GM10847 (cell line): ENCODE data around the gene ZDHHC5.

ENCODE experiments used
- POLR2A ChIP-seq: IDR thresholded peaks from 2 replicates; pipeline ENCODE4 v1.6.1; 2011; ENCODE audit not compliant: insufficient read length; ENCODE audit errors: extremely low read depth

Gene ZDHHC5

DNA sequence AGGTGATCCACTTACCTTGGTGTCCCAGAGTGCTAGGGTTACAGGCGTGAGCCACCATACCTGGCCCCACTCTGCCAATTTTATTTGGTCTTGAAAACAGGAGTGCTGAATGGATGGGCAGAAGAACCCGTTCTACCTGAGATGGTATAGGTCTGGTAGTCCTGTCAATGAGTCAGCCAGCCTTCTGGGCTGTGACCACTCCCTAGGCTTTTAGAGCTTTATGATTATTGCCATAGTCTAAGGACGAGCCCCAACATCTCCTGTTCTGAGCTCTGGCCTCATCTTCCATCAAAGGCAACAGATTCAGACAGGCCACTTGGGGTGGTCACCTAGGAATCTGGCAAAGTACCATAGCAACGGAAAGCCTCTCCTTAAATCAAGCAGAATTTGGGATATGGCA lies 11.5 kb downstream of the ZDHHC5 start:
- no peak for TF ChIP-seq POLR2A

- TF ChIP-seq POLR2A, result no peak
These were observed 12.6 kb downstream of the ZDHHC5 start for GRCh38 chr11:57680552-57680874.

GRCh38 chr11:57681168-57681567 lies 13.3 kb downstream of the ZDHHC5 start:
- TF ChIP-seq POLR2A, result no peak

DNA sequence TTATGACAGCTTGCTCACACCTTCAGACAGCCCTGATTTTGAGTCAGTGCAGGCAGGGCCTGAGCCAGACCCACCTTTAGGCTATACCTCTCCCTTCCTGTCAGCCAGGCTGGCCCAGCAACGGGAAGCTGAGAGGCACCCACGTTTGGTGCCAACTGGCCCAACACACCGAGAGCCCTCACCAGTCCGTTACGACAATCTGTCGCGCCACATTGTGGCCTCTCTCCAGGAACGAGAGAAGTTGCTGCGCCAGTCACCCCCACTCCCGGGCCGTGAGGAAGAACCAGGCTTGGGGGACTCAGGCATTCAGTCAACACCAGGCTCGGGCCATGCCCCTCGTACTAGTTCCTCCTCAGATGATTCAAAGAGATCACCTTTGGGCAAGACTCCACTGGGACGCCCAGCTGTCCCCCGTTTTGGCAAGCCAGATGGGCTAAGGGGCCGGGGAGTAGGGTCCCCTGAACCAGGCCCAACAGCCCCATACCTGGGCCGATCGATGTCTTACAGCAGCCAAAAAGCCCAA lies 31.0 kb downstream of the ZDHHC5 start:
- TF ChIP-seq POLR2A, result no peak

- TF ChIP-seq POLR2A, result no peak
These were observed 31.9 kb downstream of the ZDHHC5 start for GRCh38 chr11:57699813-57700212.

GRCh38 chr11:57700425-57700824 lies 32.5 kb downstream of the ZDHHC5 start:
- no peak for TF ChIP-seq POLR2A

DNA sequence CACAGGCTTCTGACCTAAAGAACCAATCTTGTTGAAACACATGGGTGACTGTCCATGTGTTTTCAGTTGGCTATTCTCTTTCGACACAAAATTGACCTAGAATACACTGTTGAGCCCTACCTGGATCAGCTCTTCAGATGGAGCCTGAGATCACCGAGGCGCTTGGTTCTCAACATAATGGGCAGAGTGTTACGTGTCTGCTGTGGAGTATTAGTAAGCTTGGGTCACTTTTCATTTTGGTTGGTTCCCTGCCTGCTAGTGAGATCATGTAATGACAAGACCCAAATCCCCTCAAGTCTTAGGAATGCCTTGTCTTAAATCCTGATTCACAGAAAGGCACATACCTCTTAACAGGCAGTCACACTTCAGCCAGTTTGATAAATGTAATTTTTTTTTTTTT lies 35.4 kb downstream of the ZDHHC5 start:
- no peak for TF ChIP-seq POLR2A

DNA sequence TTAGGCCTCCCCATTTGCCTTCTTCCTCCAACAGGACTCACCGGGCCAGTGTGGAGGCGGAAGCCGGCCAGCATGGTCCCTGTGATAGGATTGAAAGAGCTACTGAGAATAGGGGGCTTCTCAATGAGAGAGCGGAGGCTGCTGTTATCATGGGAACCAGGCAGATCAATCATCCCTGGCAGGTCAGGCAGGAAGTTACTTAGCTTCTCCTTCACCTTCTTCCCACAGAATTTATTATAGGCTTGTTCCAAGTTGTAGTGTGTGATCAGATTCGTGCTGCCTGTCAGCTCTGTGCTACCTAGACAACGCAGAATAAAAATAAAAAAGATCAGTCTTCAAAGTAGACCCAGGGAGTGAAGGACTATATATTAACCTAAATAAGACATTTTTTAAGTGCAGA lies 37.0 kb downstream of the ZDHHC5 start:
- no peak for TF ChIP-seq POLR2A

DNA sequence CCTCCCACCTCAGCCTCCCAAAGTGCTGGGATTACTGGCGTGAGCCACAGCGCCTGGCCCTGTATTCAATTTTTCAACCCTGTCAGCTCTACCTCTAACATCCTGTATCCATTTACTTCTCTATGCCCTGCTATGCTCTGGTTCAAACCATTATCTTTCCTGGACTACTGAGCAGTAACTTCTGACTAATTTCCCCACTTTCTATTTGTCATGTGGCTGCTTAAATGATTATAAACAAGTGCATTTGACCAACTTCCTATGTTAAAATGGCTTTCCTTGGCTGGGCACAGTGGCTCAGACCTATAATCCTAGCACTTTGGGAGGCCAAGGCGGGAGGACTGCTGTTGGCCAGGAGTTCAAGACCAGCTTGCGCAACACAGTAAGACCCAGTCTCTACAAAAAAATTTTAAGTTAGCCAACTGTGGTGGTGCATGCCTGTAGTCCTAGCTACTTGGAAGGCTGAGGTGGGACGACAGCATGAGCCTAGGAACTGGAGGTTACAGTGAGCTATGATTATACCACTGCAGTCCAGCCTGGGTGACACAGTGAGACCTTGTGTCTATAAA lies 42.0 kb downstream of the ZDHHC5 start:
- TF ChIP-seq POLR2A, result no peak

GRCh38 chr11:57711414-57712255 lies 43.7 kb downstream of the ZDHHC5 start, which contains the start of gene MED19:
Gene MED19 (minus strand): TSS chr11:57712215. CDS start chr11:57712179, 36 bp downstream.
- no peak for TF ChIP-seq POLR2A

DNA sequence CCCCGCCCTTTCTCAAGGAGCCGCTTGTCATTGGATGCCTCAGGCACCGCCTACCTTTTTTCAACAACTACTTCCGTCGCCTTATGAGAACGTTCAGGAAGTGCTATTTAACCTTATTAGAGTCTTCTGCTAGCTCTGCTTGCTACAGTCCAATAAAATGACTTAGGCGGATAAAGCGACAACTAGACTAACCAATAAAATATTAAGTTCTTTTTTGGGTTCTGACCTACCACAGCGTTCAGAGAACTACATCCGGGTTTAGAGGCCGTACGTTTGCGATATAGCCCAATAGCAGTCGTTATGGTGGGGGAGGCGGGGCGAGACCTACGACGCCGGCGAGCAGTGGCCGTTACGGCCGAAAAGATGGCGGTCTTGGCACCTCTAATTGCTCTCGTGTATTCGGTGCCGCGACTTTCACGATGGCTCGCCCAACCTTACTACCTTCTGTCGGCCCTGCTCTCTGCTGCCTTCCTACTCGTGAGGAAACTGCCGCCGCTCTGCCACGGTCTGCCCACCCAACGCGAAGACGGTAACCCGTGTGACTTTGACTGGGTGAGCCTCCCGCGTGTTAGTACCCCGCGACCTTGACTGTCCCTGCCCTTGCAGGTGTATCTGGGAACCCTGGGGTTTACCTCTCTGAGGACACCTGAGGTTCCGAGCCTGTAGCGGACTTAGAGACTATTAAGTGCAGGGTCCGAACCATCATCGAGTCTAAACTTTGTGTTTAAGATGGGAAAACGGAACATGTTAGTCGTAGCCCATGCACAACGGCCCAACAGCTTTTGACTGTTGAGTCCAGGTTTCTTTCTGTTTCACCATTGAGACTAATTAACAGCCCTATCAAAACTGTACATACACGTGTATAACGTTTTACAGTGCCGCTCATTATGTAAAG lies 44.6 kb downstream of the ZDHHC5 start, which contains the start of gene TMX2:
TSS of gene TMX2 (plus strand) at position 338 of the 895 bp plus-strand sequence. CDS start at position 364, 26 bp downstream.
- peak; percentile 60 for TF ChIP-seq POLR2A

GRCh38 chr11:57713835-57714234 lies 45.9 kb downstream of the ZDHHC5 start:
- TF ChIP-seq POLR2A, result no peak

- no peak for TF ChIP-seq POLR2A
These were observed 59.3 kb downstream of the ZDHHC5 start for GRCh38 chr11:57727185-57727584.

- no peak for TF ChIP-seq POLR2A
These were observed 60.9 kb downstream of the ZDHHC5 start for GRCh38 chr11:57728829-57729228.

DNA sequence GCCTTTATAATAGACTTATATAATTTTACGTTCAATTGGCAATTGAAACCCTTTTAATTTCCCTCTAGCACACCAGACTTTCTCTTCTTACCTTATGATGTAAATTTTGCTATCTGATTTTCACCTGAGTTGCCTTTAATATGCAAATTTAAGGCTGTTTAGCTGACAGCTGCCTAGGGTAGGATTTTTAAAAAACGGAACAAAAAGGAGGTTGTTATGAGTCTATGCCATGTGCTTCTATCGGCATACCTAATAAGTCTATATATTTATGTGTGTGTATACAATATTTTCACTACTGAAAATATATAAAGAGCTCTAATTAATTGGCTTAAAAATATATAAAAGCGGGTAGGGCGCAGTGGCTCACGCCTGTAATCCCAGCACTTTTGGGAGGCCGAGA lies 61.6 kb downstream of the ZDHHC5 start:
- TF ChIP-seq POLR2A, result no peak
